HG03060 (cell line): ENCODE measurements around the gene TMEM204.

Experiments used
- ATAC-seq: cut with Tn5 transposase; IDR thresholded peaks from one replicate; pipeline ENCODE4 v1.9.1; 2021; ENCODE audit warnings: low read depth, moderate number of reproducible peaks; ENCODE audit not compliant: unreplicated experiment

The TMEM204 gene

DNA sequence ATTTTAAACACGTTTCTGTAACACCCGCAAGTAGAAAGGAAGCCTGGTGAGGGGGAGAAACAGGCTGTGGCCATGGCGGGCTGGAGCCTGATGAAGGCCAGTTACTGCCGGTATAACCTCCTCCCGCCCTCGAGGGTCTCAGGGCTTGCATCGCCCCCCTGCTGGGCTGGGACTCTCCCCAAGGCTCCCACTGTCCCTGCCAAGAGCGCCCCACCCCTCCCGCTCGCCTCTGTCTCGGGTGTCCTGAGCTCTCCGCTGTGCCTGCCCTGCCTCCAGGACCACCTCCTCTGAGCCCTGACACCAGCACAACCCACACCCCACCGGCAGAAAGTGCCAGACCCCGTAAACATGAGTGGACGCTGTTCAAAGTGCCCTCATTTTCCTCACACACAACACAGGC, 18.7 kb downstream of the TMEM204 start:
- no peak for ATAC-seq

DNA sequence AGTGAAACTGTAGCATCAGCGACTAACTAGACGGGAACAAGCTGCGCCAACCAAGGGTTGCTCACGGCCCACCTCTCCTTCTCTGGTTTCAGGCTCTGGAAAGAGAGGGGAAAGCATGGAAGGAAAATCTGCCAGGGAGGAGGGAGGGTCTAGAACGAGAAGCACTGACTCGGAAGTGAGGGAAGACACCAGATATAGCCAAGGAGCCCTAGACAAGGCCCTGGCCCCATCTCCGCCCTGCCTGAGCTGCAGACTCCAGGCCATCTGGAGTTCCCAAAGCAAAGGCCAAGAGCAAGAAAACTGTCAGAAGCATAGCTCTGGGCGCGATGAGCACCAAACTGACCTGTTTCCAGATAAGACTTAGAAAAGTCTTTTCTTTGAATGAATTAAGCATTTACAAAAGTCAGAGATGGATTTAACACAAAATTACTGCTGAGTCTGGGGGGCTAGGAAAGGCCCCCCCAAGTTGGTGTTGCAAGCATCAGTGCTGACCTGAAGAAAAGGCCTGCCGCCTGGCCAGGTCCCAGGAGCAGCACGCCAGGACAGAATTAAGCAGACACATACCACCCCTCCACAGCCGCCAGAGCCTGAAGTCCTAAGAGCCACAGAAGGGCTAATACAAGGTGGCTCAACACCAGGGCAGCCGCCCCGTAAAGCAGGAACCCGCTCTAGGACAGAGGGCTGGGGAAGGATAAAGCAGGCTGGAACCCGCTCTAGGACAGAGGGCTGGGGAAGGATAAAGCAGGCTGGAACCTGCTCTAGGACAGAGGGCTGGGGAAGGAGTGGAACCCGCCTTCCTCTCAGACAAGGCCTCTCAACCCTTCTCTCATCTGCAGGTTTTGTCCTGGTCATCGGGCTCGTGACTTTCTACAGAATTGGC, 20.7 kb downstream of the TMEM204 start:
- no peak for ATAC-seq

DNA sequence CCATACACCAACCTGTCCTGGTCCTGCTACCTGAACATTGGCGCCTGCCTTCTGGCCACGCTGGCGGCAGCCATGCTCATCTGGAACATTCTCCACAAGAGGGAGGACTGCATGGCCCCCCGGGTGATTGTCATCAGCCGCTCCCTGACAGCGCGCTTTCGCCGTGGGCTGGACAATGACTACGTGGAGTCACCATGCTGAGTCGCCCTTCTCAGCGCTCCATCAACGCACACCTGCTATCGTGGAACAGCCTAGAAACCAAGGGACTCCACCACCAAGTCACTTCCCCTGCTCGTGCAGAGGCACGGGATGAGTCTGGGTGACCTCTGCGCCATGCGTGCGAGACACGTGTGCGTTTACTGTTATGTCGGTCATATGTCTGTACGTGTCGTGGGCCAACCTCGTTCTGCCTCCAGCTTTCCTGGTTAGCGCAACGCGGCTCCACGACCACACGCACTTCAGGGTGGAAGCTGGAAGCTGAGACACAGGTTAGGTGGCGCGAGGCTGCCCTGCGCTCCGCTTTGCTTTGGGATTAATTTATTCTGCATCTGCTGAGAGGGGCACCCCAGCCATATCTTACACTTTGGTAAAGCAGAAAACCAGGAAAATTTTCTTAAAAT, 21.5 kb downstream of the TMEM204 start:
- ATAC-seq, result no peak

DNA sequence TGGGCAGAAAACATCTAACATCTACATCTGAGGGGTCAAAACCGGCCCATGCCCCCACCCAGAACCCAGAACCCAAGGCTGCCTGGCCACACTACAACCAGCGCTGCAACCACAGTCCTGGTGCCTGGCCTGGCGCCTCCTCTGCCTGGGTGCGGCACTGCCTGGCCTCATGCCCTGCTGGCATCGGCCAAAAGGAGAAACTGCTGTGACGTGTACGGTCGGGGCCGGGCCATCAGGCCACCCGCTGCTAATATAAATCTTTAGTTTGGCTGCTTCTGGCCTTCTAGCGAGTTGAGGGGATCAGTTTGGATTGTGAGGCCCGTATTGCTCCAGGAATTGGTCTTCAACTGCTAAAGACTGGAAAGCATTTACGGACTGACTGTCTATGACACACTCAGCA, 22.8 kb downstream of the TMEM204 start:
- ATAC-seq, result no peak

DNA sequence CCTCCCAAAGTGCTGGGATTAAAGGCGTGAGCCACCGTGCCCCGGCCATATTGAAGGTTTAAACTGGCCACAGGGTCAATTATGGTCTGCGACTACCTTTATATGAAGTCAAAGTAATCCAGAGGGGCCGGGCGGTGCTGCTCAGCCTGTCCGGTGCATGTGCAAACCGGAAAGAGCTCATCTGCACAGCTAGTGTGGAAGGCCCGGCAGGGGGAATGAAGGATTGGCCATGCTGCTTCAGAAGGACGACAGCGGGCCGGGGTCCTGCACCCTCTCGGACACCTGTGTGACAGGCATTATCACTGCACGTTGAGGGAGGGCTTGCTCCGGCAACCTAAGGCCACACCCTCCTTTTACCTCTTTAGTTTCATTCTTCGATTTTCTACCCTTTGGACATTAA, 23.6 kb downstream of the TMEM204 start:
- ATAC-seq, result no peak

DNA sequence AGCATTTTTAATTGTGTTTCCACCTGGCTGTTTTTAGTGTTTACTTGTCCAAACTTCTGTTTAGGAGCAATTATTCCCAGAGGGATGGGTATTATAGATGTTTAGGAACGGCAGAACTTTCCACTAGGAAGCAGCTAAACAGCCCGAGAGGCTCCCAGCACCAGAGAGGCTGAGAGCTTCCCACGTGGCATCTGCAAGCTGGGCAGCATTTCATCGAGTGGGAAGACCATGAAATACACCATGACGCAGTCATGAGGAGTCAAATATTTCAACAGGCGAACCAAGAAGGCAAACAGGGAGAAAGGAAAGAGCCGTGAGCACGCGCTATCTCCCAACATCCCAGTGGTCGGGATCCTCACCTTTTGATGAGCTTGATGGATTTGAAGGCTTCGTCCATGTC, 24.1 kb downstream of the TMEM204 start:
- ATAC-seq, result no peak

DNA sequence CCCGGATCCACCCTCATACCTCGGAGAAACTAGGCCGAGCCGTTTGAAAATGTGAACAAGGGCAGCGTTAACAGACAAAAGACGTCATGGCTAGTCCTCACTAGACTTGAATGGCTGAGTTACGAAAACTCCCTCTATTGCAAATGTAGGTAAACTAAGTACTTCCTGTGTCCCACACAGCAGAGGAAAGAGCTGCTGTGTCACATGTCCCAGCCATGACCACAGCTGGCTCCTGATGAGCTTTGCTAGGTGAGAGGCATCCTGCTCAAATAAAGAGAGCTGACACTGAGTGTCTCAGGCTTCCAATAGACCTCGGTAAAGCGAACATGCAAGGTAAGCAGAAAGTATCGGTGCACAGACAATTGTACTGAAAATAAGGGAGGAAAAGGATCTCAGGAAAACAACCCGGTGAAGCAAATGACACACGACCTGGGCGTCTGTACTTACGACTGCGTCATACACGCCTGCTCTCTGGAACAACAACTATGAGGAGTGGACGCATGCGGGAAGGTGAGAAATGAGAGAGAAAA, 26.0 kb downstream of the TMEM204 start:
- ATAC-seq, result no peak

DNA sequence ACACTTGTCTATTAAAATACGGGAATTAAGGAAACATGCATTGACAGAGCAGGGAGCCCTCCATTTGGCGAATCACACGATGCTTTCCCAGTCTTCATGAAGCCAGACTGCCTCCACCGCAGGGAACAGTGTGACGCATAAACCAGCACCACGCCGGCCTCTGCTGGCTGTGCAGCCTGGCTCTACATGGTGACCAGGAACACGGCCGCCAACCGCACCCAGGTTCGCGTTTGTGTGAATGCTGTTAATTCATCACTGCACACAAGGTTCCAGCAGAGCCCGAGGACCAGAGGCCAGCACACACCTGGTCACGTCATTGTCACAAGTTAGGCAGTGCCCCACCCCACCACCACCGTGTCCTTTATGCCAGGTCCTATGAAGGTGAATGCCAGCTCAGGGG, 26.7 kb downstream of the TMEM204 start:
- ATAC-seq, result no peak

DNA sequence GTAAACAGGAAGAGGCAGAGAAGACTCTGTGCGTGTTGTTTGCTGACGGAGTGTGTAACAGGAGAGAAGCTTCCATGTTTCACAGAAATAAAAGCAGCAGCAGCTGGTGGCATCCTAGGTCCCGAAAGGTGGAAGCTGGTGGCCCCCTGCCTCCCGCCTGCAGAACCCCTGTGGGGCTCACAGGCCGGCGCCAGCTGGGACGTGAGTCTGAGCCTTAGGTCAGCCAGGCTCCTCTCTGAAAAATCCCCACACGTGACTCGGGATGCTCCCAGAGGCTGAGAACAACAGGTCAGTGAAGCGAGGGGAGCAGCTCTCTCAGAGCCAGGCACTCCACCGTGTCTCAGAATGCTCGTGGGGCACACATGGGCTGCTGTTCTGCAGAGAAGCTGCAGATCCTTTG, 27.4 kb downstream of the TMEM204 start:
- ATAC-seq, result no peak

DNA sequence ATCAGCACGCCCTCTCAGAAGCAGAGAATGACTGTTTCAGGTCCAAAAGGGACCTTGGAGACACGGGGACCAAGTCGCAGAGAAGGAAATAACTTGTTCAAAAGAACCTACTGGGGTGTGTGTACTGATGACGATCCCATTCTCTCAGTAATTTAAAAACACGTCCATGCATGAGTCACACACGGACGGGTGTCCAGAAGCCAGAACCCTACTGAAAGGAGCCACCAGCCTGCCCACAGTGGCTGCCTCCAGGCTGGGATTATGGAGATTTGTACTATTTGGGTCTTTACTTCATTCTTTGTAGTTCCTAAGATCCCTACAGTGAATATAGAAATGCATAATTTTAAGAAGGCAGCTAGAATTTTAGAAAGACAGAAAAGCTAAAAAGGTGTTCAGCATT, 27.8 kb downstream of the TMEM204 start:
- ATAC-seq, result no peak

DNA sequence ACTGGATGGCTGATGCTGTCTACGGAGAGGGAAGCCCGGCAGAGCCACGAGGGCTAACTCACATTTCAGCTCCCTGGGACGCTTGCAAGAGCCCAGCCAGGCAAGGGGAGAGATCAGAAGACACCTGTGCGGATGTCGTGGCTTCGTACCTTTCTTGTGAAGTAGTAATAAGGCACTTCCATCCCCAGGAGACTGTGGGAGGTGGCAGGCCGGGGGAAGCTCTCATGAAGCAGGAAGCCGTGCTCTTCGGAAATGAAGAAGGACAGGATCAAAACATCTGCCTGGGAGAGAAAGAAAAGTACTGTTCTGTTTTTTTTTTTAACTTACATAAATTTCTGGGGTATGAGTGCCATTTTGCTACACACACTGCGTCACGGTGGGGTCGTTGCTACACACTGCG, 28.4 kb downstream of the TMEM204 start:
- no peak for ATAC-seq

DNA sequence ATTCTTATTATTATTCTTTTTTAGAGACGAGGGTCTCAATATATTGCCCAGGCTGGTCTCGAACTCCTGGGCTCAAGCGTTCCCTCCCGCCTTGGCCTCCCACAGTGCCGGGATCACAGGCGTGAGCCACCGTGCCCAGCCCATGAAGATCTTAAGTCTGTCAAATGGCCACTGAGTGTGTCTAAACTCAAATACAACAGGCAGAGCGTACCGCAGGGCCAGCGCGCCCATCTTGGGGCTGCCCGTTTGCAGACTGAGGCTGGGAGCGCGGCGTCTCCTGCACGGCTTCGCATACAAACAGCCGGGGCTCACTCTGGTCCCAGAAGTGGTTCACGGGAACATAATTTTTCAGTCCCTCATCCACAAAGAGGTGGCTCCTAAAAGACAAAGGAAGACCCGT, 30.3 kb downstream of the TMEM204 start:
- no peak for ATAC-seq

DNA sequence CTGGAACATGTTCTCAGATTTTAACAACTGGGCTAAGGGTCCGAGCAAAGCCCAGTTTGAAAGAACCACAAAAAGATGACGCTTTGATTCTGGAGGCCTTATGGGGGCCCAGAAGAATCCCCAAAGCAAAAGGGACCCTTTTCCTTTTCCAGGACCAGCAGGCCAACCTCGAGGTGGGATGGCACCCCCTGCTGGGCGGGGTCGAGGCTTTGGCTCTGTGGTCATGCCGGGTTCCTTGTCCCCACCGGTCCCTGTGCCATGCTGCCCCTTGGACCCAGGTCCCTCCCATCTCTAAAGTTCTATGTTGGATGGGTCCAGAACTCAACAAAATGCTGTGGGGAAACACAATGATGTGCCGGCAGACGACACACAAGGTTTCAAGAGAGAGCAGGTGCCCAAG, 30.9 kb downstream of the TMEM204 start:
- ATAC-seq, result no peak

DNA sequence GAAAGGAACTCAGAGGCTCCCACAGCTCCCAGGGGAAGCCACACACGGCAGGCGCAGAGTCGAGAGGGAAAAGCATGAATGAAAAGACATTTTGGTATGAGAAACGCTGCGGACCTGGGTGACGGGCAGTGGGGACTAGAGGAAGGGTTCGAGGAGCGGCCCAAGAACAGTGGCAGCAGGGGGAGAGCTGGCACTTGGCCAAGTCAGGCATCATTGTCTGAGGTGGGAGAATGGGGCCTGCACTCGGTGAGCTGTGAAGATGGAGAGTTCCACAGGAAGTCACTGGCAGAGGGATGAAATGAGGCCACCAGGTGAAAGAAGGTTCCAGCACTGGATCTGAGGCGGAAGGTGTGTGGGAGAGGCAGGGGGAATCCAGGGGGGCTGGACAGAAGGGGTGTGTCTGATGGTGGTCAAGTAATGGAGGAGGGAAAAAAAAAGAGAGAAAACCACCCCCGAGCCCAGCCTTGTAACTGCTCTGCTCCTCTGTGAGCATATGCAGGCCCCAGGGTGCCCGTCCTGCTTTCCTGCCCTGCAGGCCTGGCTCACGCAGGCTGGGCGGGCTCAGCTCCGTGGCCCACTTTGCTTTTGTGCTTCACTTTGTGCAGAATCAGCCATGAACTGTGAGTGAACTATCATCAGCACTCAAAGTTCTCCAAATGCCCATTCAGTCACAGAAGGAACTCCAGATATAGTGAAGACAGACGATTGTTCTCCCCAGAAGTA, 31.8 kb downstream of the TMEM204 start:
- ATAC-seq, result no peak

DNA sequence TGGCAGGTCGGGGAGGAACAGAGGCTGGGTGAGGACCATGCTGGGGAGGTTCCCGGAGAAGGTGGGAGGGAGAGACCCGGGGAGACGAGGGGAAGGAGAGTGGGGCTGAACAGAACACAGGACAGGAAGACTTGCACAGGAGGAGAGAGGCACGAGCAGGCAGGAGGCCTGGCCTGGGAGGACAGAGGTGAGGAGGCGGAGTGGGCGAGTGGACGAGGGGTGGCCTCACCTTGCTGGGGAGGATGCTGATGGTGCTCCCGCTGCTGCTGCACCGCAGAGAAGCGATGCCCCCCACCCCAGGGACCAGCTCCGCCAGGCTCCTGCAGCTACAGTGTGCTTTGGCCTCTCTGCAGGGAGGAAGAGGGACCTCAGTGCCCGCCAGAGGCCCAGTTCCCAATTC, 34.5 kb downstream of the TMEM204 start:
- ATAC-seq, result no peak

DNA sequence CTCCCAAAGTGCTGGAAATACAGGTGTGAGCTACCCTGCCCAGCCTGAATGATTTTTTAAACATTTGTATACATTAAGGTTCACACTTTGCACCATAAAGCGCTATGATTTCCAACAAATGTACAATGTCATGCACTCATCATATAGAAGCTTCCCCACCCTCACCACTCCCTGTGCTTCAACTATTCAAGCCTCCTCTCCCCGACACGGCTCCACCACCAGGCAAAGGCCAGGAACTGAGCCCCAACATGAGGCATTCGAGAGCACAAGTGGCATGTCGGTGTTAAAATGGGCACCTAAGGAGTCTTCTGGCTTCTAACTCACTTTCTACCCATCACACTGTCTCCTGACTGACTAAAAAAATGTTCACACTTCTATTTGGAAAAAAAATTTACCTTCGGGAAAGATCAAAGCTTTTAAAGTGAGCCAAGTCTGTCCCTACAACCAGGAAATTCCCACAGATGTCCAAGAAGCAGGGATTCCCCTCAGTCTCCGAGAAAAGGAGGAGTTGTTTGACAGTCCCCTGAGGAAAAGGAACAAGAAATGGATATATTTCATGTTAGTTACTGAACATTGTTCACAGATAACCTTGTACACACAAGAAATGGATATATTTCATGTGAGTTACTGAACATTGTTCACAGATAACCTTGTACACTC, 37.7 kb downstream of the TMEM204 start:
- no peak for ATAC-seq

DNA sequence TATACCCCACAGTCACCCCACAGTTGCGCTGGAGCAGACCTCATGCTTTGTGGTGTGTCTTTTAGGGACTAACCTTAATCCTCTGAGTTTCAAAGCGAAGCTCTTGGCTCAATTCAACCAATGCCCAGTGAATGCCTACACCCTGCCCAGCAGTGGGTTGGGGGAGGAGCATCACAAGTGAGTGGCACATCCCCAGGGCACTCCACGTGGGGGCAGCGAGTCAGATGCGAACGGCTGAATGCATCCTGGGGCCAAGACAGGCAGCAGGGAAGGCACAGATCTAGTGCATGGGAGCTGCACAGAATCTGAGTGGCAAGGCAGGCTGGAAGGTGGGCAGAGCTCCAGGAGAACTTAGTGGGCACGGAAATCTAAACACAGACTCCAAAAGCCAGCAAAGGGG, 39.2 kb downstream of the TMEM204 start:
- ATAC-seq, result no peak

DNA sequence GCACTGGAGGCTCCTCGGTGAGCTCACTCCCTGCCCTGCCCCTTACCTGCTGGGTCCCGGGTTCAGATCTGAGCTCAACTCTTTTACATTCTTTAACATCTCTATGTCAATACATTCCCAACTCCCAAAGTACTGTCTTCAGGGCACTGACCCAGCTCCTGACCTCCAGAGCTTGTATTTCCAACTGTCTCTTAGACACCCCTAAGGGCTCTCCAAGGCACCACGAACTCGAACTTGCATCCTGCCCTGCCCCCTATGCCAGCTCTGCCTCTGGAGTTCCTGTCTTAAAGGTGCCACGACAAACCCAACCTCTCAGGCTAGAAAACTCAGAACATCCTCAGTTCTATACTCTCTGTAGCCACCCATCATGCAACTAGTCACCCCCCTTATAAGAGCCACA, 39.8 kb downstream of the TMEM204 start:
- ATAC-seq, result no peak

DNA sequence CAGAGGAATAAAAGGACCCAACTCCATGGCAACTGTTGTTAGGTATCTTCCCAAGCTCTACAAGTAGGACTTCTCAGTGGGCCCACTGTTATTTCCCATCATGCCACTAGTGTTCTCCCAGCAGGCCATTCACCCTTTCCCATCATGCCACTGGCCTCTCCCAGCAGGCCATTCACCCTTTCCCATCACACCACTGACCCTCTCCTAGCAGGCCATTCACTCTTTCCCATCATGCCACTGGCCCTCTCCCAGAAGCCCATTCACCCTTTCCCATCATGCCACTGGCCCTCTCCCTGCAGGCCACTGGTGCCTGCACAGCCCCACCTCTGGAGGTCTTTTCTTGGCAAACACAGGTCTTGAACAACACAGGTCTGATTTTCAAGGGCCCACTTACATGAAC, 42.1 kb downstream of the TMEM204 start:
- no peak for ATAC-seq

DNA sequence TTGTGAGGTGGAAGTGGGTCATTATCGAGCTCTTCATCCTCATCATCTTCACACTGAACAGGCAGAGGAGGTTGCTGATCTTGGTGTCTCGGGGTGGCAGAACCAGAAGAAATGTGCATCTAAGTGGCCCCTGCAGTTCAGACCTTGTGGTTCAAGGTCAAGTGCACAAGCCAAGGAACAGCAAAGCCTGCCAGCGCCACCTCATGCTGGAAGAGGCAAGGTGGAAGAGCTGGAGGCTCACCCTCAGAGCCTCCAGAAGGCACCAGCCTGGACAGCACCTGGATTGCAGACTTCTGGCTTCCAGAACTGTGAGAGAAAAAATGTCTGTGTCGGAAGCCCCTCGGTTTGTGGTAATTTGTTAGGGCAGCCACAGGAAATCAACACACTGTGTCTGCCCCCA, 45.7 kb downstream of the TMEM204 start:
- no peak for ATAC-seq

DNA sequence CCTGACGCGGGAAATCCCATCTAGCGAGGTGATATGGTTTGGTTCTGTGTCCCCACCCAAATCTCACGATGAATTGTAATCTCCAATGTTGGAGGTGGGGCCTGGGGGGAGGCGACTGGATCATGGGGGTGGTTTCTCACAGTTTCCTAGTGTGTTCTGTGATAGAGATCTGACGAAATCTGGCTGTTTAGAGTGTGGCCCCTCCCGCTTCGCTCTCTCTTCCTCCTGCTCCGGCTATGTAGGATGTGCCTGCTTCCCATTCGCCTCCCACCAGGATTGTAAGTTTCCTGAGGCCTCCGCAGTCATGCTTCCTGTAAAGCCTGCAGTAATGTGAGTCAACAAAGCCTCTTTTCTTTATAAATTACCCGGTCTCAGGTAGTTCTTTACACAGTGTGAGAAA, 46.8 kb downstream of the TMEM204 start:
- ATAC-seq, result no peak
